Sigmoid colon (tissue), 7 donors: ENCODE results near the gene GDF2. TPM values are rescaled to one million over a fixed set of nuclear protein-coding genes. Genes with fewer than 3 reads are reported as not detected.

ENCODE experiments used
- DNase-seq: peaks from one replicate; pipeline ENCODE4 v3.0.0-alpha.2; 2019
- H3K27ac ChIP-seq, 4 donors: fragments of 200-600 bp; sonication (generic); one replicate each; pipeline ENCODE4 v1.5.1; 2016 to 2019; ENCODE audit warnings: mild to moderate bottlenecking in 1 of 4
- H3K27me3 ChIP-seq, 3 donors: fragments of 200-600 bp; sonication (generic); one replicate each; pipeline ENCODE4 v1.5.1; 2019; ENCODE audit warnings: mild to moderate bottlenecking in 1 of 3
- H3K36me3 ChIP-seq, 4 donors: fragments of 200-600 bp; sonication (generic); one replicate each; pipeline ENCODE4 v1.5.1; 2016 to 2019
- H3K4me1 ChIP-seq, 4 donors: fragments of 200-600 bp; sonication (generic); one replicate each; pipeline ENCODE4 v1.5.1; 2017 to 2019
- H3K4me3 ChIP-seq, 4 donors: fragments of 200-600 bp; sonication (generic); one replicate each; pipeline ENCODE4 v1.5.1; 2017 to 2019; ENCODE audit warnings: mild to moderate bottlenecking in 2 of 4, moderate library complexity in 1 of 4
- H3K9me3 ChIP-seq, 4 donors: fragments of 200-600 bp in 3 of 4; sonication (generic) in 3 of 4; one replicate each; pipeline versions ENCODE4 v1.5.1 to v1.6.1; 2013 to 2019
- CTCF ChIP-seq, 4 experiments: fragments of 450-650 bp in 3 of 4; fragments of 200-600 bp in 1 of 4; IDR thresholded peaks; one replicate each; pipeline ENCODE4 v1.5.1; 2016 to 2019; ENCODE audit warnings: antibody characterized with exemption in 4 of 4, mild to moderate bottlenecking in 3 of 4, moderate library complexity in 2 of 4
- EP300 ChIP-seq, 4 donors: sonication (generic); formaldehyde crosslinking; IDR thresholded peaks; one replicate each; pipeline ENCODE4 v1.6.1; 2017; ENCODE audit warnings: antibody characterized with exemption in 4 of 4
- POLR2A ChIP-seq, 2 donors: fragments of 450-650 bp; IDR thresholded peaks; one replicate each; pipeline ENCODE4 v1.6.1; 2016; ENCODE audit warnings: antibody characterized with exemption in 2 of 2, mild to moderate bottlenecking in 2 of 2, moderate library complexity in 2 of 2
- POLR2AphosphoS5 ChIP-seq, 4 donors: sonication (generic); formaldehyde crosslinking; IDR thresholded peaks; one replicate each; pipeline ENCODE4 v1.6.1; 2017; ENCODE audit warnings: antibody characterized with exemption in 4 of 4
- WGBS, 2 donors: extraction: QIAGEN DNeasy Blood & Tissue Kit; methylation state at CpG; one replicate each; pipeline ENCODE4 v1.1.7; 2013; 5-methylcytosine and 5-hydroxymethylcytosine counted together
- intact Hi-C: fragments of 100-400 bp; cut with DNase I; formaldehyde crosslinking; loops from one replicate; pipeline ENCODE4 v1.15.1; 2023
- polyA plus RNA-seq, 3 donors: library from polyadenylated mRNA; stranded (reverse); fragments of 200-250 nt; gene quantifications; one replicate each; pipeline ENCODE4 v1.2.3, GENCODE V29; 2013
- total RNA-seq, 4 donors: library from RNA; depleted of rRNA; stranded (reverse); fragments of >200 nt; gene quantifications; one replicate each; pipeline ENCODE4 v1.1.0, GENCODE V29; 2016
- donor health status: healthy with polysubstance abuse.
- donor health status: Bipolar disorder and iron deficiency.
- donor health status: healthy.

Gene GDF2
- total RNA-seq (not detected), polyA plus RNA-seq (not detected)

- H3K4me1 ChIP-seq = no peaks in the 10 kb centered on the region
- H3K9me3 ChIP-seq = no peaks in the 10 kb centered on the region
- H3K27me3 ChIP-seq = no peaks in the 10 kb centered on the region
- H3K27ac ChIP-seq = no peak within 1 kb of the TSS
- intact Hi-C loops = no loop called here
- TF ChIP-seq EP300 (IDR thresholded peaks at IDR 0.05) (no peak), POLR2AphosphoS5 (IDR thresholded peaks at IDR 0.05) (no peak), CTCF (IDR thresholded peaks at IDR 0.05) (no peak), POLR2A (IDR thresholded peaks at IDR 0.05) (no peak)
- H3K36me3 ChIP-seq = no peaks in the 10 kb centered on the region
- no peak for DNase-seq
- no peak within 1 kb of the TSS for H3K4me3 ChIP-seq
- 88 to 91% methylated on average over 35 of the region's 35 CpGs for WGBS, 2 donors
These were observed at the start of gene GDF2 for GRCh38 chr10:47322300-47323061. Gene GDF2 (plus strand): TSS chr10:47322454. CDS start chr10:47322669, 215 bp downstream.

- Histone ChIP-seq H3K36me3 (no peaks in the 10 kb centered on the region), H3K9me3 (peaks cover 0 to 7% (median 2%) of the 10 kb centered on the region in 4 donors), H3K27ac (no peak overlapping the region), H3K4me1 (no peaks in the 10 kb centered on the region), H3K4me3 (no peak overlapping the region), H3K27me3 (no peaks in the 10 kb centered on the region)
- DNase-seq = no peak
- WGBS, 2 donors = 73 to 87% methylated on average over 2 of the region's 2 CpGs
- TF ChIP-seq CTCF (IDR thresholded peaks at IDR 0.05) (no peak), POLR2A (IDR thresholded peaks at IDR 0.05) (no peak), EP300 (IDR thresholded peaks at IDR 0.05) (no peak)
- intact Hi-C loops = no loop called here
These were observed 46.2 kb upstream of the GDF2 start for GRCh38 chr10:47276071-47276470.

- DNase-seq = no peak
- Histone ChIP-seq H3K4me3 (no peak overlapping the region), H3K27ac (no peak overlapping the region), H3K4me1 (no peaks in the 10 kb centered on the region), H3K36me3 (no peaks in the 10 kb centered on the region), H3K27me3 (no peaks in the 10 kb centered on the region), H3K9me3 (peaks cover 0 to 7% (median 2%) of the 10 kb centered on the region in 4 donors)
- 57 to 80% methylated on average over 11 of the region's 11 CpGs for WGBS, 2 donors
- TF ChIP-seq EP300 (IDR thresholded peaks at IDR 0.05) (no peak), CTCF (IDR thresholded peaks at IDR 0.05) (no peak), POLR2A (IDR thresholded peaks at IDR 0.05) (no peak), POLR2AphosphoS5 (IDR thresholded peaks at IDR 0.05) (no peak)
- intact Hi-C loops = no loop called here
These were observed 45.5 kb upstream of the GDF2 start for GRCh38 chr10:47276576-47277351.

GRCh38 chr10:47277352-47278151 lies 44.7 kb upstream of the GDF2 start:
- Histone ChIP-seq H3K4me1 (no peaks in the 10 kb centered on the region), H3K36me3 (no peaks in the 10 kb centered on the region), H3K27me3 (peaks cover 0 to 3% (median 0%) of the 10 kb centered on the region in 3 donors), H3K4me3 (no peak overlapping the region), H3K9me3 (peaks cover 0 to 6% (median 2%) of the 10 kb centered on the region in 4 donors), H3K27ac (no peak overlapping the region)
- no peak for TF ChIP-seq POLR2AphosphoS5 (IDR thresholded peaks at IDR 0.05)
- no peak for TF ChIP-seq CTCF (IDR thresholded peaks at IDR 0.05)
- no peak for TF ChIP-seq POLR2A (IDR thresholded peaks at IDR 0.05)
- TF ChIP-seq EP300 (IDR thresholded peaks at IDR 0.05) = no peak
- no peak for DNase-seq
- 27 to 53% methylated on average over 7 of the region's 7 CpGs for WGBS, 2 donors
- intact Hi-C loops = no loop called here
